ENCODE data around the gene TMC4.

GRCh38 chr19:54206030-54206830, 33.3 kb upstream of the TMC4 start:
- no peak for TF ChIP-seq CTCF (conservative IDR thresholded peaks at IDR 0.05; ENCODE audit: low read length)
- TF ChIP-seq EZH2phosphoT487 (IDR thresholded peaks at IDR 0.05; ENCODE audit: borderline replicate concordance): no peak
